Measurements from ENCODE around the gene PDC. TPM values are rescaled to one million over a fixed set of nuclear protein-coding genes. Genes with fewer than 3 reads are reported as not detected.

PDC gene
- total RNA-seq: not detected

DNA sequence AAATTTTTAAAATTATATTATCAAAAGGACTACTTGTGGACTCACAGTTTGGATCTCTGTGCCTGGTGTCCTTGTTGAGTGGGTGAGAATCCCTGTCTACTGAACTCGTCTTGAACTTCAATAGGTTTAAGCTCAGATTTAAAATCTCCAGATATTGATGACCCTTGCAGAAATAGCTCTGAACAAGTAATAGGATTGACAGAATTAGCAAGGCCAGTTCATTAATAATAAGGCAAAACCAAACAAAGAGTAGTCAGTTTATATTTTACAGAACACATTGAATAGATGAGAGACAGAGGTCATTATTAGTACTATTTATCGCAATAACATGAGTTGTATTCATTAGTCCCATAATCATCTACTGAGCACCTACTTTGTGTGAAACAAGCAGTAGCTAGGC, at the start of gene PDC:
TSS of gene PDC (minus strand) at position 101 of the 400 bp plus-strand sequence. CDS start 11,655 bp downstream, outside the sequence.
- no peak for TF ChIP-seq POLR2A (IDR thresholded peaks at IDR 0.05)
- TF ChIP-seq POLR2AphosphoS5 (IDR thresholded peaks at IDR 0.05; ENCODE audit: insufficient read depth in 1 of 2, low read depth in 1 of 2): no peak
- TF ChIP-seq, protein P1, sequence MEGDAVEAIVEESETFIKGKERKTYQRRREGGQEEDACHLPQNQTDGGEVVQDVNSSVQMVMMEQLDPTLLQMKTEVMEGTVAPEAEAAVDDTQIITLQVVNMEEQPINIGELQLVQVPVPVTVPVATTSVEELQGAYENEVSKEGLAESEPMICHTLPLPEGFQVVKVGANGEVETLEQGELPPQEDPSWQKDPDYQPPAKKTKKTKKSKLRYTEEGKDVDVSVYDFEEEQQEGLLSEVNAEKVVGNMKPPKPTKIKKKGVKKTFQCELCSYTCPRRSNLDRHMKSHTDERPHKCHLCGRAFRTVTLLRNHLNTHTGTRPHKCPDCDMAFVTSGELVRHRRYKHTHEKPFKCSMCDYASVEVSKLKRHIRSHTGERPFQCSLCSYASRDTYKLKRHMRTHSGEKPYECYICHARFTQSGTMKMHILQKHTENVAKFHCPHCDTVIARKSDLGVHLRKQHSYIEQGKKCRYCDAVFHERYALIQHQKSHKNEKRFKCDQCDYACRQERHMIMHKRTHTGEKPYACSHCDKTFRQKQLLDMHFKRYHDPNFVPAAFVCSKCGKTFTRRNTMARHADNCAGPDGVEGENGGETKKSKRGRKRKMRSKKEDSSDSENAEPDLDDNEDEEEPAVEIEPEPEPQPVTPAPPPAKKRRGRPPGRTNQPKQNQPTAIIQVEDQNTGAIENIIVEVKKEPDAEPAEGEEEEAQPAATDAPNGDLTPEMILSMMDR (IDR thresholded peaks at IDR 0.05): no peak
- no peaks in the 10 kb centered on the region for H3K9me3 ChIP-seq
- no peak within 1 kb of the TSS for H3K27ac ChIP-seq
- no peak within 1 kb of the TSS for H3K4me3 ChIP-seq
- H3K4me1 ChIP-seq: no peaks in the 10 kb centered on the region
- no peaks in the 10 kb centered on the region for H3K36me3 ChIP-seq
- intact Hi-C loops (cut with DNase I): no loop called here
- no peaks in the 10 kb centered on the region for H3K27me3 ChIP-seq
- DNase-seq (ENCODE audit: extremely low spot score in 2 of 2): no peak

DNA sequence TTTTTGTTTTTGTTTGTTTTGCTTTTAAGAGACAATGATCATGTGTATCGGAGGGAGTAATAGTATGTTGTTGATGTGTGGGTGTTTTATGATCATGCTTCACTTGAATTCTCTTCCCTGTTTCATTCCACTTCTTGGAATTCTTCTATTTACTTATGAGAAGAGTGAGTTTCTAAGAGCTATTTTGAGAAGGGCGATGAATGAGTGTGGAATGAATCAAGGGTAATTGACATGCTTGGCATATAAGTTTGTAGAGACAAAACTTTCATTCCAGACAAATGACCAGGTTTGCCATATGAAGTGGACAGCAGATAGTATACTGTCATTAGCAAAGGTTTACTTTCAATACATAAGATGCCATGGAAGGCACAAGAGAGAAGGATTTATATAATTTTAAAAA, 42.3 kb upstream of the PDC start:
- Histone ChIP-seq H3K4me3 (no peak overlapping the region), H3K27me3 (no peaks in the 10 kb centered on the region), H3K4me1 (no peaks in the 10 kb centered on the region), H3K36me3 (no peaks in the 10 kb centered on the region), H3K27ac (no peak overlapping the region), H3K9me3 (no peaks in the 10 kb centered on the region)
- TF ChIP-seq, protein P1 (IDR thresholded peaks at IDR 0.05): no peak
- no peak for TF ChIP-seq POLR2AphosphoS5 (IDR thresholded peaks at IDR 0.05; ENCODE audit: insufficient read depth in 1 of 2, low read depth in 1 of 2)
- TF ChIP-seq POLR2A (IDR thresholded peaks at IDR 0.05): no peak
- intact Hi-C loops (cut with DNase I): no loop called here
- no peak for DNase-seq (ENCODE audit: extremely low spot score in 2 of 2)

- Histone ChIP-seq H3K4me3 (no peak overlapping the region), H3K4me1 (no peaks in the 10 kb centered on the region), H3K27me3 (no peaks in the 10 kb centered on the region), H3K36me3 (no peaks in the 10 kb centered on the region), H3K27ac (no peak overlapping the region), H3K9me3 (no peaks in the 10 kb centered on the region)
- TF ChIP-seq POLR2AphosphoS5 (IDR thresholded peaks at IDR 0.05; ENCODE audit: insufficient read depth in 1 of 2, low read depth in 1 of 2) (no peak), POLR2A (IDR thresholded peaks at IDR 0.05) (no peak)
- TF ChIP-seq, protein P1 (IDR thresholded peaks at IDR 0.05): no peak
- intact Hi-C loops (cut with DNase I): no loop called here
- DNase-seq (ENCODE audit: extremely low spot score in 2 of 2): no peak
Observed at GRCh38 chr1:186502087-186502486, 41.2 kb upstream of the PDC start.

GRCh38 chr1:186500804-186501203, 39.9 kb upstream of the PDC start:
- TF ChIP-seq, protein P1 (IDR thresholded peaks at IDR 0.05): no peak
- TF ChIP-seq POLR2A (IDR thresholded peaks at IDR 0.05) (no peak), POLR2AphosphoS5 (IDR thresholded peaks at IDR 0.05; ENCODE audit: insufficient read depth in 1 of 2, low read depth in 1 of 2) (no peak)
- intact Hi-C loops (cut with DNase I): no loop called here
- no peak for DNase-seq (ENCODE audit: extremely low spot score in 2 of 2)

GRCh38 chr1:186499571-186499970, 38.7 kb upstream of the PDC start:
- TF ChIP-seq, protein P1 (IDR thresholded peaks at IDR 0.05): no peak
- no peak for TF ChIP-seq POLR2A (IDR thresholded peaks at IDR 0.05)
- TF ChIP-seq POLR2AphosphoS5 (IDR thresholded peaks at IDR 0.05; ENCODE audit: insufficient read depth in 1 of 2, low read depth in 1 of 2): no peak
- Histone ChIP-seq H3K27ac (no peak overlapping the region), H3K4me1 (no peaks in the 10 kb centered on the region), H3K36me3 (no peaks in the 10 kb centered on the region), H3K27me3 (no peaks in the 10 kb centered on the region), H3K4me3 (no peak overlapping the region), H3K9me3 (no peaks in the 10 kb centered on the region)
- intact Hi-C loops (cut with DNase I): no loop called here
- DNase-seq (ENCODE audit: extremely low spot score in 2 of 2): no peak

More at GRCh38 chr1:186500804-186501203, 39.9 kb upstream of the PDC start:
- no peaks in the 10 kb centered on the region for H3K27me3 ChIP-seq
- no peaks in the 10 kb centered on the region for H3K36me3 ChIP-seq
- H3K9me3 ChIP-seq: no peaks in the 10 kb centered on the region
- no peaks in the 10 kb centered on the region for H3K4me1 ChIP-seq
- H3K27ac ChIP-seq: no peak overlapping the region
- no peak overlapping the region for H3K4me3 ChIP-seq

All from vagina (tissue), 2 donors.